PFSK-1 (cell line): ENCODE data around the gene LIMA1.

Experiments
- FOXP2 ChIP-seq: optimal IDR thresholded peaks from 2 replicates; pipeline ENCODE3; 2011; ENCODE audit warnings: borderline replicate concordance, control low read depth, inconsistent platforms; ENCODE audit not compliant: insufficient read depth; ENCODE audit errors: extremely low read length, extremely low read depth
- POLR2AphosphoS5 ChIP-seq: IDR thresholded peaks from 2 replicates; pipeline ENCODE4 v1.6.1; 2012; ENCODE audit warnings: low read depth, mild to moderate bottlenecking, control low read depth, low read length, moderate library complexity
- SIN3A ChIP-seq: IDR thresholded peaks from 2 replicates; pipeline ENCODE4 v1.6.1; 2012; ENCODE audit warnings: mild to moderate bottlenecking, low read length, moderate library complexity, borderline replicate concordance; ENCODE audit not compliant: insufficient read depth
- TAF1 ChIP-seq: IDR thresholded peaks from 2 replicates; pipeline ENCODE4 v1.6.1; 2012; ENCODE audit warnings: low read length, control low read depth, borderline replicate concordance; ENCODE audit not compliant: insufficient read depth
- TF ChIP-seq, protein P1 (sequence below), 2 experiments: IDR thresholded peaks; 2 replicates each; pipeline versions ENCODE4 v1.6.1 to v1.8.0; 2011 to 2012; ENCODE audit warnings: low read depth in 2 of 2, low read length in 2 of 2, control low read depth in 1 of 2, inconsistent platforms in 1 of 2, mild to moderate bottlenecking in 1 of 2, moderate library complexity in 1 of 2; ENCODE audit not compliant: insufficient read depth in 1 of 2

The LIMA1 gene

DNA sequence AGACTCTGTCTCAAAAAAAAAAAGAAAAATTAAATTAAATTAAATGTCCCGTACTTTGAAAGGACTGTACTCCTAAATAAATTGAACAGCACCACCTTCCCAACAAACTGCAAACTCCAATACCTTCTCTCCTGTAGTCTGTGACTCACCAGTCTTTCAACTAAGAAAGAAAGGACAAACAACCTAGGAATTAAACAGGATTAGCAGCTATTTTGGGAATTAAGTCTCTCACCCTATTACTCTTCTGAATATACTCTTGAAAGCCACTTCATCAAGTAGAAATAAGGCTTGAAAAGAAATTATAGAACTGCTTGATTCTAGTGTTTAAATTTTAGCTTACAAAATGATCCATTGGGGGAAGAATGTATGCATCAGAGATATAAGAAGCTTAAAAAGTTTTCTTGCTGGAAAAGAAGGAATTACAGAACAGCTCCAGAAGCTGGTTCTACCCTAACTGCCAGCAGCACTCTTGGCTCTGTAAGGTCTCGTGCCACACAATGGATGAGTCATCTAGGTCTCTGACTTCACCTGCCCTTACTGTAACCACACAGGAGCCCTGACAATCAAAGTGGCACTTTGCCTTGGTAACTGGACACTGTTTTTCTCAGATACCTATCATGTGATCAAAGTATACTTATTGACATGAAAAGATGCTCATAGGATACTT is 59.2 kb downstream of the LIMA1 start:
- no peak for TF ChIP-seq SIN3A
- TF ChIP-seq FOXP2 = no peak
- TF ChIP-seq, protein P1, sequence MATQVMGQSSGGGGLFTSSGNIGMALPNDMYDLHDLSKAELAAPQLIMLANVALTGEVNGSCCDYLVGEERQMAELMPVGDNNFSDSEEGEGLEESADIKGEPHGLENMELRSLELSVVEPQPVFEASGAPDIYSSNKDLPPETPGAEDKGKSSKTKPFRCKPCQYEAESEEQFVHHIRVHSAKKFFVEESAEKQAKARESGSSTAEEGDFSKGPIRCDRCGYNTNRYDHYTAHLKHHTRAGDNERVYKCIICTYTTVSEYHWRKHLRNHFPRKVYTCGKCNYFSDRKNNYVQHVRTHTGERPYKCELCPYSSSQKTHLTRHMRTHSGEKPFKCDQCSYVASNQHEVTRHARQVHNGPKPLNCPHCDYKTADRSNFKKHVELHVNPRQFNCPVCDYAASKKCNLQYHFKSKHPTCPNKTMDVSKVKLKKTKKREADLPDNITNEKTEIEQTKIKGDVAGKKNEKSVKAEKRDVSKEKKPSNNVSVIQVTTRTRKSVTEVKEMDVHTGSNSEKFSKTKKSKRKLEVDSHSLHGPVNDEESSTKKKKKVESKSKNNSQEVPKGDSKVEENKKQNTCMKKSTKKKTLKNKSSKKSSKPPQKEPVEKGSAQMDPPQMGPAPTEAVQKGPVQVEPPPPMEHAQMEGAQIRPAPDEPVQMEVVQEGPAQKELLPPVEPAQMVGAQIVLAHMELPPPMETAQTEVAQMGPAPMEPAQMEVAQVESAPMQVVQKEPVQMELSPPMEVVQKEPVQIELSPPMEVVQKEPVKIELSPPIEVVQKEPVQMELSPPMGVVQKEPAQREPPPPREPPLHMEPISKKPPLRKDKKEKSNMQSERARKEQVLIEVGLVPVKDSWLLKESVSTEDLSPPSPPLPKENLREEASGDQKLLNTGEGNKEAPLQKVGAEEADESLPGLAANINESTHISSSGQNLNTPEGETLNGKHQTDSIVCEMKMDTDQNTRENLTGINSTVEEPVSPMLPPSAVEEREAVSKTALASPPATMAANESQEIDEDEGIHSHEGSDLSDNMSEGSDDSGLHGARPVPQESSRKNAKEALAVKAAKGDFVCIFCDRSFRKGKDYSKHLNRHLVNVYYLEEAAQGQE (IDR thresholded peaks at IDR 0.05; ENCODE audit: insufficient read depth in 1 of 2, low read depth in 2 of 2, low read length in 2 of 2) = no peak
- TF ChIP-seq POLR2AphosphoS5 = no peak
- TF ChIP-seq TAF1 = no peak

DNA sequence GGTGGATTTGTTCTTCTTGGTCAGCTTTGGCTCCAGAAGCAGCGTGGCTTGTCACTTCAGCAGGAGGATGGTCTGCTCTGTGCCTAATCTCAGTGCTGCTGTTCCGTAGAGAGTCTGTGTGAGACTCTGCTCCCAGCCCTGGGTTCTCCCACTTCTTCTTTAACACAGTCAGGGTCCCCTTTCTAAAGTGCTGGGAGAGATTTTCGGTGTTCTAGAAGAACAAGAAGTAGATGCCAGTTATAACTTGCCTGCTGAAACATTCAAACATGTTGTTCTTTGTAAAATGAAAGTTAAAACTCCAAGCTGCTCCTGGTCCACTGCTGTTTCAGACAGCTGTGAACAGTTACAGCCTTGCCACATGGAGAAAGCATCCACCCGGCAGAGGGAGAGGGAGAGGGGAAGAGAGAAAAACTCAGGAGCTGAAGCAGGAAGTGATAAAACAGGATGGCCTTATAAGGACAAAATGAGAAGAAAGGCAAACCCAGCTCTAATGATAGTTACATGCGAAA is 61.0 kb downstream of the LIMA1 start:
- TF ChIP-seq POLR2AphosphoS5 = peak; percentile 84; the same call in 1 of the 2 replicates
- TF ChIP-seq SIN3A = peak; percentile 79; the same call in 1 of the 2 replicates
- TF ChIP-seq, protein P1 (IDR thresholded peaks at IDR 0.05; ENCODE audit: insufficient read depth in 1 of 2, low read depth in 2 of 2, low read length in 2 of 2) = no peak; a peak in 1 of 4 replicates

DNA sequence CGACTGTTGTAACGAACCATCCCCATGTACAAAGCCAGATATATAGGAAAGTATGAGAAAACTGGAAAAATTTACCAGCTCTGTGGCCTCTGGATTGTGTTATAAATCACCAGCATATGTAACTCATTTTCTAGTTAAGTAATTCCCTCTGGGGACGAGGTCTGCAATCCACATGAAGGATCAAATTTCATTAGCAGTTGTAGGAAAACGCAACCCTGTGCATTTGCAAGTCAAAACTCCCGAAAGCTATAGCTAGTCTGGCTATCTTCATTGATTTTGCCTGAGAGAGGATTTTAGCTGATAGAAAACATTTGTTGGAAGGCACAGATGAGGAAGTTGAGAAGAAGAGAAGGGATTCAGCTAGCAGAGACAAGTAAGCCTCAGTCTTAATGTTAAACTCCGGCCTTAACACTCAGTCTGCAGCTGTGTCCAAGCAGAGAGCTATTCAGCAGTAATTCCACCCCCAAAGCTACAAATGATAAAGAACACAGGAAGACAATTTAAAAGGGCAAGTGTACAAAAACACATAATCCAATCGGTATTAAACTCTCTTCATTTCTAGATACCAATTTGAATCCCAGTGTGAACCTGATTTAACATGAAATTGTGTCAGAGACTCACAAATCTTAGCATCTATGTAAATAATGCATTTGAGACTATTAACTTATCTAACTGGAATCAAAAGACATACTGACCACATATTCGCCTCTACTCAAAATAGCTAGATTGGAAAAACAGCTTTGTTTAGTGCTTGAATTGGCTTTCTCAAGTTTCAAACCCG is 61.9 kb downstream of the LIMA1 start:
- no peak for TF ChIP-seq FOXP2
- TF ChIP-seq POLR2AphosphoS5 = peak; percentile 77
- TF ChIP-seq, protein P1 (IDR thresholded peaks at IDR 0.05; ENCODE audit: insufficient read depth in 1 of 2, low read depth in 2 of 2, low read length in 2 of 2) = no peak
- TF ChIP-seq TAF1 = peak; percentile 48; the same call in 1 of the 2 replicates
- peak; percentile 44; the same call in 1 of the 2 replicates for TF ChIP-seq SIN3A

DNA sequence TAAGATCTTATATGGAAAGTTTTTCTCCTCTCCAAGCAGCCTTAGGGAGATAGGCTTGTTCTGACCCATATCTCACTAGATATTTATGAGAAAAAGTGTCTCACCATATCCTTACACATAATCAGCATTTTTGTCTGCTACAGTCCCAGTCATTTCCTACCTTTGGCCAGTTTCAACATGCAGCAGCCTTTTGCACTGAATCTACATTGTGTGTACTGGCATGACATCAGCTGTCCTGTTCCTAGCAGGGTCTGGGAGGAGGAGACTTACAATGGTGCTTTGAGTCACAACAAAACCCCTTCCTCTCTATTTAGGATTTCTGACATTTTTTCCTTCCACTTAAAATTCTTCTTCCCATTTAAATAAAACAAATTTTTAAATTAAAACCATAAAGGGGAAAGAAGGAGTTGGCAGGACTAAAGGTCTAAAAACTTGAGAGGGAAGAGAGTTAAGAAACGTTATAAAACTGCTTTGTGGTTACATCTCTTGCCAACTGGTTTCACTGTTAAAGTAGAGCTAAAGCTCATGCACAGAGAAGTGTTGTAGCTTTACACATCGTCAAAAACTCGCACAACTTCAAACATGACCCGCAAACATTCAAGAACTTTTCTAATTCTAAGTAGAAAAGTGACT is 62.8 kb downstream of the LIMA1 start:
- TF ChIP-seq FOXP2 = peak; percentile 19
- no peak for TF ChIP-seq TAF1

DNA sequence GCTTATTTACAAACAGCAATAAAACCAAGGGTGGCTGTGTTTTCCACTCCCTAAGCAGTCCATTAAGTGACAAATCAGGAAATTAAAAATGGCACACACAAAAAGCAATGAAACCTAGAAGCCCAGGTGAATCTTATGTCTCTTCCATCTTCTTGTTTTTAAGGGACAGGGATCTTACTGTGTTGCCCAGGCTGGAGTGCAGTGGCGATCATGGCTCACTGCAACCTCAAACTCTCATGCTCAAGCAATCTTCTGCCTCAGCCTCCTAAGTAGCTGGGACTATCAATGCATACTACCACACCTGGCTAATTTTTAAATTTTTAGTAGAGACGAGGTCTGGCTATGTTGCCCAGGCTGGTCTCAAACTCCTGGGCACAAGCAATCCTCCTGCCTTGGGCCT is 63.8 kb downstream of the LIMA1 start:
- TF ChIP-seq, protein P1 (IDR thresholded peaks at IDR 0.05; ENCODE audit: insufficient read depth in 1 of 2, low read depth in 2 of 2, low read length in 2 of 2) = no peak
- TF ChIP-seq TAF1 = no peak
- no peak for TF ChIP-seq POLR2AphosphoS5
- no peak for TF ChIP-seq SIN3A
- no peak for TF ChIP-seq FOXP2
